ENCODE data around the gene MIF.

- TF ChIP-seq CTCF (conservative IDR thresholded peaks at IDR 0.05; ENCODE audit: low read length) (no peak; the same call in 1 of the 2 replicates), EZH2phosphoT487 (IDR thresholded peaks at IDR 0.05; ENCODE audit: borderline replicate concordance) (no peak)
Measured at GRCh38 chr22:23857606-23858483, 36.3 kb upstream of the MIF start, which contains the start of gene SLC2A11.
